GDM1 (cell line): ENCODE measurements around the gene PBX2.
A peak's percentile ranks its signal among the peaks of the same experiment; 100 is the strongest.
"Not testable (repeated sequence)": the region's sequence is repeated elsewhere in the genome, so short reads cannot be mapped to it uniquely, and the experiment has no call there.

ENCODE experiments used
- DNase-seq: peaks from one replicate; lab custom pipeline; 2025; lab: John Stamatoyannopoulos, UW

The PBX2 gene

GRCh38 chr6:32186151-32186840 lies 3.7 kb downstream of the PBX2 start:
- DNase-seq: not testable (repeated sequence)

GRCh38 chr6:32185681-32186131 lies 4.3 kb downstream of the PBX2 start:
- DNase-seq: not testable (repeated sequence)

- no peak for DNase-seq
Measured at GRCh38 chr6:32184084-32184640, 5.8 kb downstream of the PBX2 start, which contains the start of gene AGER. TSS of gene AGER (minus strand) at chr6:32184253. CDS start at chr6:32184222, 31 bp downstream.

GRCh38 chr6:32183483-32184083 lies 6.4 kb downstream of the PBX2 start:
- DNase-seq: no peak

- DNase-seq: no peak
Measured at GRCh38 chr6:32183030-32183429, 7.0 kb downstream of the PBX2 start.

GRCh38 chr6:32182555-32182981 lies 7.4 kb downstream of the PBX2 start:
- DNase-seq: no peak

GRCh38 chr6:32181915-32182529 lies 8.0 kb downstream of the PBX2 start:
- no peak for DNase-seq

- no peak for DNase-seq
Measured at GRCh38 chr6:32181148-32181702, 8.8 kb downstream of the PBX2 start.

- DNase-seq: no peak
Measured at GRCh38 chr6:32179766-32180405, 10.1 kb downstream of the PBX2 start.

GRCh38 chr6:32178547-32179440 lies 11.2 kb downstream of the PBX2 start:
- DNase-seq: no peak

- DNase-seq: peak; percentile 100
Measured at GRCh38 chr6:32177788-32178546, 12.0 kb downstream of the PBX2 start, which contains the start of gene RNF5. TSS of gene RNF5 (plus strand) at chr6:32178405. CDS start at chr6:32178512, 107 bp downstream.

GRCh38 chr6:32177183-32177787 lies 12.7 kb downstream of the PBX2 start:
- DNase-seq: peak; percentile 54

- no peak for DNase-seq
Measured at GRCh38 chr6:32176476-32177182, 13.4 kb downstream of the PBX2 start.

GRCh38 chr6:32175711-32176475 lies 14.1 kb downstream of the PBX2 start, which contains the start of gene AGPAT1:
TSS of gene AGPAT1 (minus strand) at chr6:32176084. CDS start at chr6:32171496, 4,588 bp downstream.
- DNase-seq: peak; percentile 90

- DNase-seq: no peak
Measured at GRCh38 chr6:32175322-32175710, 14.7 kb downstream of the PBX2 start.

GRCh38 chr6:32174416-32174815 lies 15.6 kb downstream of the PBX2 start:
- DNase-seq: no peak

- DNase-seq: no peak
Measured at GRCh38 chr6:32173051-32173727, 16.8 kb downstream of the PBX2 start.
